Measurements from ENCODE around the gene PCSK5. TPM values are rescaled to one million over a fixed set of nuclear protein-coding genes. Genes with fewer than 3 reads are reported as not detected.

Gene PCSK5
- total RNA-seq, 1 experiment from 2014 or later = 7.5 TPM

- no peak overlapping the region for H3K4me3 Mint-ChIP-seq
- Histone ChIP-seq H3K27ac (ENCODE audit: insufficient read length, low read depth, low read length) (no peak overlapping the region), H3K79me1 (ENCODE audit: insufficient read depth, low read depth, low read length, poor library complexity, severe bottlenecking) (no peaks in the 10 kb centered on the region), H2BK15ac (ENCODE audit: low read depth, low read length) (no peak overlapping the region), H4K8ac (replicated peaks; ENCODE audit: insufficient read length, low read depth, low read length) (no peak overlapping the region), H2BK20ac (ENCODE audit: low read depth, low read length, poor library complexity, severe bottlenecking) (no peak overlapping the region), H3K27me3 (ENCODE audit: insufficient read depth, low read length) (no peaks in the 10 kb centered on the region), H2BK5ac (ENCODE audit: insufficient read length, low read length) (no peak overlapping the region), H3K23ac (ENCODE audit: insufficient read length, low read depth, low read length) (no peak overlapping the region), H2BK120ac (ENCODE audit: low read depth, low read length, poor library complexity, severe bottlenecking) (no peak overlapping the region), H4K5ac (ENCODE audit: insufficient read length, low read depth, low read length) (no peak overlapping the region), H4K20me1 (ENCODE audit: control insufficient read depth, insufficient read depth, insufficient read length) (no peaks in the 10 kb centered on the region), H2BK12ac (ENCODE audit: insufficient read length, low read depth, low read length) (no peak overlapping the region), H3K9ac (ENCODE audit: extremely low read depth, insufficient read length, low read length) (no peak overlapping the region), H3K9me3 (ENCODE audit: control insufficient read depth, low read depth, low read length) (no peaks in the 10 kb centered on the region), H3K4me2 (ENCODE audit: insufficient read depth, insufficient read length, low read length) (no peak overlapping the region), H2AK5ac (ENCODE audit: insufficient read length, low read length) (no peak overlapping the region), H3K18ac (ENCODE audit: insufficient read length, low read depth, low read length) (no peak overlapping the region), H2AFZ (ENCODE audit: low read length) (no peak overlapping the region), H3K56ac (ENCODE audit: insufficient read length, low read depth, low read length) (no peak overlapping the region), H3K23me2 (ENCODE audit: insufficient read length, low read depth, low read length, poor library complexity, severe bottlenecking) (no peaks in the 10 kb centered on the region), H3K4ac (ENCODE audit: low read depth, low read length) (no peak overlapping the region), H3K4me1 (ENCODE audit: insufficient read depth, low read length) (no peaks in the 10 kb centered on the region), H3K79me2 (ENCODE audit: insufficient read depth, low read length) (no peaks in the 10 kb centered on the region; the same call in 1 of the 2 replicates), H3T11ph (ENCODE audit: low read length) (no peak overlapping the region), H3K14ac (ENCODE audit: insufficient read depth, low read length) (no peak overlapping the region), H4K91ac (ENCODE audit: insufficient read length, low read depth, low read length) (no peak overlapping the region)
- no CpG with 5 or more reads among the region's 3 CpGs for WGBS (ENCODE audit: extremely low coverage, insufficient read length, low lambda C conversion rate)
- H3K27me3 Mint-ChIP-seq (ENCODE audit: low read depth) = no peaks in the 10 kb centered on the region
- H3K4me1 Mint-ChIP-seq = no peaks in the 10 kb centered on the region
- no peaks in the 10 kb centered on the region for H3K36me3 Mint-ChIP-seq (ENCODE audit: insufficient read depth in 1 of 3, low read depth in 3 of 3)
- TF ChIP-seq CTCF (conservative IDR thresholded peaks at IDR 0.05) = no peak
- no peaks in the 10 kb centered on the region for H3K9me3 Mint-ChIP-seq
- no peak for DNase-seq
- no peak overlapping the region; a peak in 1 of 7 replicates for H3K27ac Mint-ChIP-seq
These were observed 117.5 kb downstream of the PCSK5 start for GRCh38 chr9:76007935-76008334.

All from H9 (cell line).